Left renal cortex interstitium (tissue), 4 donors: ENCODE data around the gene DCST2. TPM values are rescaled to one million over a fixed set of nuclear protein-coding genes. Genes with fewer than 3 reads are reported as not detected.

ENCODE experiments used
- polyA plus RNA-seq, 4 donors: library from polyadenylated mRNA; unstranded; fragments of 120-200 nt; gene quantifications; one replicate each; pipeline ENCODE4 v1.2.1, GENCODE V29; 2013; ENCODE audit not compliant: insufficient read length in 4 of 4

DCST2 gene
- polyA plus RNA-seq, 4 donors = 1.1 to 2.5 (median 1.9) TPM

Other genes with a start within 250 kb of the DCST2 start
- gene KCNN3, start 163.5 kb downstream of the DCST2 start, polyA plus RNA-seq = 1 to 10 TPM; 2.4 to 3.3 (median 2.5) TPM
- gene PMVK, start 97.1 kb downstream of the DCST2 start, polyA plus RNA-seq = 10 to 100 TPM; 36.4 to 48.0 (median 41.3) TPM
- 10 to 100 TPM; 68.3 to 81.2 (median 73.6) TPM for gene PBXIP1, start 77.7 kb downstream of the DCST2 start, polyA plus RNA-seq
- 10 to 100 TPM; 41.4 to 51.2 (median 47.0) TPM for gene PYGO2, start 72.0 kb downstream of the DCST2 start, polyA plus RNA-seq
- gene SHC1, start 63.0 kb downstream of the DCST2 start, polyA plus RNA-seq = 10 to 100 TPM; 71.9 to 91.5 (median 80.8) TPM
- gene CKS1B, start 59.1 kb downstream of the DCST2 start, polyA plus RNA-seq = 10 to 100 TPM; 82.3 to 99.0 (median 91.8) TPM
- 10 to 100 TPM; 27.4 to 38.7 (median 32.6) TPM for gene FLAD1, start 50.4 kb downstream of the DCST2 start, polyA plus RNA-seq
- 1 to 10 TPM in 1 of 4 donors, under 1 TPM in 3; 0.27 to 1.4 (median 0.60) TPM for gene LENEP, start 40.2 kb downstream of the DCST2 start, polyA plus RNA-seq
- gene ZBTB7B, start 31.0 kb downstream of the DCST2 start, polyA plus RNA-seq = 10 to 100 TPM; 11.8 to 17.9 (median 15.4) TPM
- gene DCST1, start within 50 bp of the DCST2 start, polyA plus RNA-seq = under 1 TPM; 0.14 to 0.44 (median 0.35) TPM
- 10 to 100 TPM; 36.7 to 55.8 (median 55.4) TPM for gene ADAM15, start 17.5 kb upstream of the DCST2 start, polyA plus RNA-seq
- gene EFNA4, start 30.0 kb upstream of the DCST2 start, polyA plus RNA-seq = 10 to 100 TPM; 18.1 to 24.5 (median 21.3) TPM
- 1 to 10 TPM; 4.9 to 9.4 (median 6.7) TPM for gene EFNA3, start 45.1 kb upstream of the DCST2 start, polyA plus RNA-seq
- 10 to 100 TPM; 58.7 to 76.2 (median 70.8) TPM for gene EFNA1, start 94.1 kb upstream of the DCST2 start, polyA plus RNA-seq
- 10 to 100 TPM; 51.5 to 61.1 (median 55.4) TPM for gene SLC50A1, start 102.1 kb upstream of the DCST2 start, polyA plus RNA-seq
- gene DPM3, start 106.8 kb upstream of the DCST2 start, polyA plus RNA-seq = 10 to 100 TPM; 31.3 to 64.7 (median 45.2) TPM
- 100 to 1,000 TPM; 124 to 166 (median 137) TPM for gene KRTCAP2, start 139.5 kb upstream of the DCST2 start, polyA plus RNA-seq
- gene TRIM46, start 140.1 kb upstream of the DCST2 start, polyA plus RNA-seq = 1 to 10 TPM; 2.7 to 6.4 (median 4.9) TPM
- 10 to 100 TPM; 26.3 to 54.2 (median 37.5) TPM for gene THBS3, start 174.1 kb upstream of the DCST2 start, polyA plus RNA-seq
- 10 to 100 TPM; 38.3 to 49.0 (median 44.8) TPM for gene MTX1, start 174.9 kb upstream of the DCST2 start, polyA plus RNA-seq
- 10 to 100 TPM; 18.7 to 34.5 (median 28.5) TPM for gene ENTREP3, start 221.7 kb upstream of the DCST2 start, polyA plus RNA-seq
- 10 to 100 TPM; 58.8 to 71.7 (median 63.7) TPM for gene SCAMP3, start 228.6 kb upstream of the DCST2 start, polyA plus RNA-seq
- gene CLK2, start 239.7 kb upstream of the DCST2 start, polyA plus RNA-seq = 10 to 100 TPM; 63.7 to 96.6 (median 80.8) TPM
- gene HCN3, start 243.7 kb upstream of the DCST2 start, polyA plus RNA-seq = 10 to 100 TPM in 2 of 4 donors, 1 to 10 TPM in 2; 7.0 to 14.6 (median 11.2) TPM